NK-92 treated with Interleukin-12 subunit alpha and Interleukin-12 subunit beta, amount 100 ng/mL, for 24 hours (cell line): Measurements from ENCODE around the gene CNNM4.

Source experiments
- DNase-seq: peaks from one replicate; lab custom pipeline; 2025; lab: John Stamatoyannopoulos, UW

The CNNM4 gene

DNA sequence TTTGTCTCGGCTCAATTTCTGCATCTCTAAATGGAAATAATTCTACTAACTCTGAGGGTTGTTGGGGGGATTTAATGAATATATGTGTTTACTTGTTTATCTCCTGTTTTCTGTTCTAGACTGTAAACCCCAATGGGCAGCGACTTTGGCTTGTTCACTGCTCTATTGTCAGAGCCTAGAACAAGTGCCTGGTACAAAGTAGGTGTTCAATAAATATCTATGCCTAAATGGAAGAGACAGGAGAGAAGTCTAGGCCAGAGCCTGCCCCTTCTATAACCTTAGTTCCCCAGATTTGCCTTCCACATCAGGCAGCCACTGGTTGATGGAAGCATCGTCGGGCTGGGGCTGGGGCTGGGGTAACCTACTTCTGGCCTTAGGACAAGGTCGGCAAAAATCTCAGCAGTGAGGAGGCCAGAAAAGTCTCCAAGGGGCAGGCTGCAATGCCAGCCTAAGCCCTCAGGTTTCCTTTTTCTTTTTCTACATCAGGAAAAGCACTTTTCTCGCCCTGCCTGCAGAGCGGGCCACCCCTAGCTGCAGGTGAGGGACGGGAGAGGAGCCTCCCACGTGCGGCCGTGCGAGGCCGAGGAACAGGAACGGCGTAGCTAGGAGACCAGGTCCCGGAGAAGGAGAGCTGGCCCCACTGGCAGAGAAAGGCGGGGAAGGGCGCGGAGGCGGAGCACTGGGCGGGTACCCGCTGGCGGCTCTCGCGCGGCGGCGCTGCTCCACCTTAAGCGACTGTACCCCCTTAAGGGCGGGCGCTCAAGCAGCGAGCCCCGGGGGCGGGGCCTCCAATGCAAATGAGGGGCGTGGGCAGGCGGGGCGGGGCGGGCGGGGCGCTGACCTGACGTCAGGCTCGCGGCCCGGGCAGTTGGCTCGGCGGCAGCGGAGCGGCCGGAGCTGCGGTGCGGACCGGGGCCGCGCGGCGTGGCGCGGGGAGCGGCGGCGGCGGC, at the start of gene CNNM4:
Gene CNNM4, plus strand, starts transcription at position 867 of the 950 bp plus-strand sequence. CDS start 98 bp downstream, outside the sequence.
- DNase-seq: peak; percentile 90

DNA sequence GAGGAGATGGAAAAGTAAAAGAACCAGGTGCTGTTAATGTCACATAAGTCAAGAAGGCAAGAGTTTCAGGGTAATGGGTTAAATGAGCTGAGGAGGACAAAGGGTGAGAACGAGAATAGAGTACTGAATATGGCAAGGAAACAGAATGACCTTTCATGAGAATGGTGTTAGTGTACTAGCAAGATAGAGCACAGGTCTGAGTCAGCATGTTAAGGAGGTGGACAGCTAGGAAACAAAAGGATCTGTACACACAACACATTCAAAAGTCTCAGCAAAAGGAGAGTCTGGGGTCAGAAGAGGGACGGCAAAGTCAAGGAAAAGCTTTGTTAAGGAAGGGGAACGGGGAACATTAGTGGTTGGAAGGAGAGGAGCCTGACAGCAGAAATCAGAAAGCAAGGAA, 49.7 kb upstream of the CNNM4 start:
- no peak for DNase-seq

DNA sequence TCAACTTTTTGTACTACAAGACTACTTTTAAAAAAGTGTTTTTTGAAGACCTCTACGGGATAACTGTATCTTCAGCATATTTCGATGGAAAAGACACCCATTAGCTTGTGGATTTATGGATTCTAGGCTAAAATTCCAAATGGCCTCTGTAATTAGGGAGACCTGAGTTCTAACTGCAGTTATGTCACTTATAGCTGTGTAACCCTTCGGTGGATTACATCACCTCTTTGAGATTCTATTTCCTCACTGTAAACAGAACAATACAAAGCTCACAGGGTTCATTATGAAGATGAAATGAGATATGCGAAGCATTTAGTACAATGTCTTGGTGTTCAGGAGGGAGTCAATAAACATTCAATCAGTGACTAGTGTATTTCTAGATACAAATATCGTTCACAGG, 45.0 kb upstream of the CNNM4 start:
- no peak for DNase-seq

DNA sequence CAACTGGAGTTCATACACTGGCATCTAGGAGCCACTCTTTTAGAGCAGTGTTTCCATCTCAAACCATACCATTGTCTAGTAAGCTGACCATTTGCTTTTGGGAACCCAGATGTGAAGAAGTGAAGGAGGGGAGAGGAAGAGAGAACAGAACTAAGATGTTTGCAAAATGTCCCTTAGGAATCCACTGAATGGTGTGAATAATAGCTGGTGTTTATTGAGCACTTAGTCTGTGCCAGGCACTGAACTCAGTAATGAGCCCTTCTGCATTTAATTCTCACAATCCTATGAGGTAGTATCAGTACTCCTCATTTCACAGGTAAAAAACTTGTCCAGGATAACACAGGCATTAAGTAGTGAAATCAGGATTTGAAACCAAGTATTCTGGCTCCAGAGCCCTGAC, 44.3 kb upstream of the CNNM4 start:
- no peak for DNase-seq

DNA sequence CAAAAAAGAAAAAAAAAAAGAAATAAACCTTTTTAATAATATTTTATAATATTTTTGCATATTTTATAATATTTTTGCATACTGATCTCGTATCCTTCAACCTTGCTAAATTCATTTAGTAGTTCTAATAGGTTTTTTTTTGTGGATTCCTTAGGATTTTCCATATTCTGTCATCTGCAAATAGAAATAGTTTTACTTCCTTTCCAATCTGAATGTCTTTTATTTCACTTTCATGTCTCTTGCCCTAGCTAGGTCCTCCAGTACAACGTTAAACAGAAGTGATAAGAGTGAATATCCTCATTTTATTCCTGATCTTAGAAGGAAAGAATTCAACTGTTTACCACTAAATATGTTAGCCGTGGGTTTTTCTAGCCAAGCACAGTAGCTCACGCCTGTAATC, 34.6 kb upstream of the CNNM4 start:
- DNase-seq: no peak

DNA sequence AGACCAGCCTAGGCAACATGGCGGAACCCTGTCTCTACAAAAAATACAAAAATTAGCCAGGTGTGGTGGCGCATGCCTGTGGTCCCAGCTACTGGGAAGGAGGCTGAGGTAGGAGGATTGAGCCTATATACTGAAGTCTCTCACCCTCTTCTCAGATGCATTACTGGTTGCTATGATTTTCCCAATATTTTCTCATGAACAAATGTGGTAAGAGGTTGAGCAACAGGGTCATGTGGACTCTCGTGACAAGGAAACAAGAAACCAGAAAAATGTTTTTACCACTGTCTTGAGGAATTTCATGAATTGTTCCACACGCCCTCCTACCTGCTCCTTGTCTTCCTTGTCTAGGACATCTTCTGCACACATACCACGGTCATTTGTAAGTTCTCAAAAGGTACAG, 33.3 kb upstream of the CNNM4 start:
- DNase-seq: no peak

DNA sequence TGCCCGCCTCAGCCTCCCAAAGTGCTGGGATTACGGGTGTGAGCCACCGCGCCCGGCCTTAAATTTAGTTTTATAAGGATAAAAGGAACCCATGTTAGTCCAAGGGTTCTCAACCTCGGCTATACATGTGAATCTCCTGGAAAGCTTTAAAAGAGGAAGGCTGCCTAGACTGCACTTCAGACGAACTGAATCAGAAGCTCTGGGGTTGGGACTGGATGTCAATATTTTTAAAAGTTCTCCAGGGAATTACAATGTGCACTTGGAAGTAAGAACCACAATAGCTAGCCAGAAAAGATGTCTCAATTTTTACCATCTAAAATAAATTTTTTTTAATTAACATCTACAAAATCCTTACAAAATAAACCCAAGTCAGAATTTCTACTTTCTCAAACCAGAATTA, 31.0 kb upstream of the CNNM4 start:
- no peak for DNase-seq

DNA sequence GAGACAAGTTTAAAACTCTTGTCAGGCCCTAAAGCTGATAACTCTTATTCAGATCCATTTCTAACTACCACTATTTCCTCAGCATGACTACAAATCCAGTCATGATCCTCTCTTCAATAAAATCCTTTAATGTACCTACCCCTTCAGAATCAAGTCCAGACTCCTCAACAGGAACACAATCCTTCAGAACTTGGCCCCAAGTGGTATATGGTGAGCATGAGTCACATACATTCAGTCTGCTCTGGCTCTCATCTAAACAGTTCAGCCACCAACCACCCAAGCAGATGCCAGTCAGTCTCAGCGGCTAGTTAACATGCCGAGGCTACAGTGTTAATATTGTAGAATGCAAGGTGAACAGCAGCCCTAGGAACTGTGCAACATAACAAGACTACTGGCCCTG, 30.5 kb upstream of the CNNM4 start:
- DNase-seq: no peak

DNA sequence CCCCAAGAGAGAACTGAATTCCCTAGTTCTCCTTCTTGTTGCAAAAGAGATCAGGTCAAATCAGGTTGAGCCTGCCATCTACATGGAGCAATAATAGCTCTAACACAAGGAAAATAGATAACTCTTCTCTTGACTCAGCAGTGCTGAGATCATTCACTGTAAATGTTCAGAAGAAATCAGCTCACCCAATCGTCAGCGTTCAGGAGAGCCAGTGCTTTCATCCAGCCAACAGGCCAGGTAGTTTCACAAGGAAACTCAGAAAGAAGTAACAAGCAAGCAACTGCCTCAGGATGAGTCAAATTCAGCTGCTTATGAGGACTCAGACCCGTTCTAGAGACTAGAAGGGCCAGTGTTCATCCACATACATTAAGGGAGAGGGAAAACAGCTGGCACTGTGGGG, 26.8 kb upstream of the CNNM4 start:
- no peak for DNase-seq

DNA sequence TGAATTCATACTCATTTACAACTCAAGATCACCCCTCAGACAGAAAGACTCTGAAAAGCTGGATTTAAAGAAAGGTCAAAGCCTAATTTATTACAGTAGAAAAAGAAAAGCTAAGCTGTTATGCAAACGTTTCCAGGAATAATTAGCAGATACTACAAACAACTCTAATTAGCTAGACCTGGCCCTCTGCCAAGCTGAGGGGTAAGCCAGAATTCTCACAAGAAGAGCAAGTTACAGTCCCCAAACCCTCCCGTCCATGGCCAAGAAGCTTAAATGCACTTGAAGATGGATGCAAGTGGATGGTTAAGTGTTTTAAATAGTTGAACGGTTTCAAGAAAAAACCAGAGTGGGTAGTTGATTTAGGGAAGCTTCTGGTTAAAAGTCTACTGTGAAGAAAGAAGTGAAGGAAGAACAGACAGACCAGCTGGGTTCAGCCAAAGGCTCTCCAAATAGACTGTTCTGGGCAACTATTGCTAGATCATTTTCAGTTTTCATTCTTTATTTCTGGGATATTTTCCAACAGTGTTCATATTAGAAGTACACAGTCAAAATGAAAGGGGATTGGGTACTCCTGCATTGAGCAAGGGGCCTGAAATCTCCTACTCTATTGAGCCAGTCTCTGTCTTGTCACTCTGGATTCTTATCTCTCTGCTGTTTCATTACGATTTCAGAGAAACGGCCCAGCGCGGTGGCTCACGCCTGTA, 25.7 kb upstream of the CNNM4 start:
- DNase-seq: no peak

DNA sequence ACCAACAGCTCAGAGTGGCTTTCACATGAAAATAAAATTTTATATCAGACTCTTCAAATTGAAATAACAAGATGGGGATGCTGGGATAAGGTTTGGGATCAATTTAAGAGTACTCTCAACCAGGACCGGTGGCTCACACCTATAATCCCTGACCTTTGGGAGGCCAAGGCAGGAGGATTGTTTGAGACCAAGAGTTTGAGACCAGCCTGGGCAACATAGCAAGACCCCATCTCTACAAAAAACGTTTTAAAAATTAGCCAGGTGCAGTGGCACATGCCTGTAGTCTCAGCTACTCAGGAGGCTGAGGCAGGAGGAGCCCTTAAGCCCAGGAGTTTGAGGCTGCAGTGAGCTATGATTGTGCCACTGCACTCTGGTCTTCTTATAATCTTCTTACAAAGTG, 23.5 kb upstream of the CNNM4 start:
- no peak for DNase-seq

DNA sequence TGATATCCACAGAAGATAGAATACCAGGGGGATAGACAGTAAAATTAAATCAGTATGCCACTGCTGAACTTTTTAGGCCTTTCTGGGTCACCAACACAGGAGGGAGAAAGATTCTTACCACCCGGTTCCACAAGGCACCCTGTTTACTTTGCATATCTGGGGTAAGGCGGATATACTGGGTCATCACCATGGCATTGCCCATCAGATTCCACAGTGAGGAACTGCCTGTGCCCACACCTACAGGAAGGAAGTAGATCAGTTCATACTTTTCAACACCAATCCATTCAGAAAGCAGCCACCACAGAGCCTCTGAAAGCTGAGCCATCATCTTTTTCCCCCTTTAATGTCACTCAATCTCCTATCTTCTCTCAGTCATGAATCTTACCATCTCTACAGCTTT, 22.9 kb upstream of the CNNM4 start:
- no peak for DNase-seq

DNA sequence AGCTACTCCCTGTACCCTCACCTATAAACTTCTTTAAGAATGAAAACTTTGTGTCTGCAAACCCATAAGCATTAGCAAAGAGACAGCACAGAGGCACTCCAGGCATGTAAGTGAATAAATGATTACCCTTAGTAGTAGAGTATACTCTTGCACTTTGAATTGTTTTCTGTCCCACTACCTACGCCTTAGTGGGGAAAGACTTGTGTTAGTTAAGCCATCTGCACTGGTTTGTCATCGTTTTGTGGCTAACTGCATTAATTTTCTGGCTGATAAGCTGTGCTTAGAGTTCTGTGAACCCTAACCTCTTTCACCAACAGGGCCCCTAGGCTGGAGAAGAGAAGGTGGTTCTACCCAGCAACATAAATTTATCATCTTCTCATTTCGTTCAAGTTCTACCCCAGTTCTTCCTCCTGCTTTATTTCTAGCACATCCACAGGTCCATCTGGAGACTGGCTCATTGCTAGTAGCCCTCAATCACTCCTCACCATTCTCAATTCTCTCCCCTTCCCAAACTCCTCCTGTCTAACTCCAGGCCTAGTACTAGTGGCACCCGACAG, 21.5 kb upstream of the CNNM4 start:
- DNase-seq: no peak

DNA sequence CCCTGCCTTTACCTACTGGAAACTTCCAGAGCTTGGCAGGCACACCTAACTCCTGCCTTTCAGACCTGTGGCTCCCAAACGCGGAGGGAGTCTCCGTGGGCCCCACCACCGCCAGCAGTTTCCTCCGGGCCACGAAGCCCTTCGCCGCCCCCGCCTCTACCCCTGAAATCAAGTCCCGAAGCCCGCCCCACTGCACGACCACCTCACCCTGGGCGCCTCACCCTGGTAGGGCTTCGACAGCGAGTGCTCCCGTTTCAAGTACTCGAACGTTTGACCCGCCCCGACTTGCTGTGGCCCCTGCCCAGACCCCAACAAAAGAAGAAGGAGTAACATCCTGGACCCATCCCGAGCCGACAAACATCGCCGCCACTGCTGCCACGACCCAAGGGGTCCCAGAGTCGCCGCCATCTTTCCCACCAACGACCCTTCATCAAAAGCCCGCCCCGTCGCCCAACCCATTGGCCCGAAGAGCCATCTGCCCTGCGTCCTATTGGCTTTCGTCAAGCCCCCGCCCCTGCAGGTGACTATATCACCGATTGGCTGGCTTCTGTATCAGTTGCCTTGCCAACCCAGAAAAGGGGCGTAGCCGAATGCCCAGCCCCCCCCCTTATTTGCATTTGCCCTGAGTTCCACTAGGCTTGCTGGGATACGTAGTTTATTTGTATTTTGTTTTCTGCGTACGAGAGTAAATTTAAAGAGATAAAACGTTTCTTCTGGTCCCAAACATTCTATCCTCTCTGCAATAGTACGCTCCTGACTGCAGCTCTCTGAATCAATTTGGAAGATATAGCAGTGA, 20.9 kb upstream of the CNNM4 start, which contains the start of gene LMAN2L:
Gene LMAN2L, minus strand, starts transcription at position 432 of the 796 bp plus-strand sequence. Its CDS starts 24 bp downstream, at position 408.
- DNase-seq: peak; percentile 96

DNA sequence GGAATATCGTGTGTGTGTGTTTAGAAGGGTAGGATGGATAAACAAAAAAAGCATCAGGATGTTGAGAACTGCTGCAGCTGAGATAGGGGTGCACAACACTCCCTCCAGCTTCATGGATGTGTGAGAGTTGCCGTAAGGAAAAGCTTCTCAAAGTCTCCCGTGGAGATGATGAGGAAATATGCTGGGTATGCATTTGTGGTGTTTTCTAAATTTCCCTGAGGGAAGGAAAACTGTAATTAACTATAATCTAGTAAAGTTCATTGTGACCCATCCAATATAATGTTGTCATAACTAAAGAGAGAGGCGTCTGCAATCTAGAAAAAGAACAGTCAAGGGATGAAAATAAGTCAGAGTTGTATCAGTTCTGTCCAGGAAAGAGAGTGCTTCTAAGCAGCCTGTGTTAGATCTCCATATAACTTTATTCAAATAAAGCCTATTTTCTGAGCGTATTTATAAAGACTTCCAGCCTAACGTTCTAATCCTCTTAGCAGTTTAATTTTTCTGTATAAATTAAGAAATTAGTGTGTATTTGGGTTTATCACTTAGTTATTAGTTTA, 13.6 kb upstream of the CNNM4 start:
- no peak for DNase-seq

DNA sequence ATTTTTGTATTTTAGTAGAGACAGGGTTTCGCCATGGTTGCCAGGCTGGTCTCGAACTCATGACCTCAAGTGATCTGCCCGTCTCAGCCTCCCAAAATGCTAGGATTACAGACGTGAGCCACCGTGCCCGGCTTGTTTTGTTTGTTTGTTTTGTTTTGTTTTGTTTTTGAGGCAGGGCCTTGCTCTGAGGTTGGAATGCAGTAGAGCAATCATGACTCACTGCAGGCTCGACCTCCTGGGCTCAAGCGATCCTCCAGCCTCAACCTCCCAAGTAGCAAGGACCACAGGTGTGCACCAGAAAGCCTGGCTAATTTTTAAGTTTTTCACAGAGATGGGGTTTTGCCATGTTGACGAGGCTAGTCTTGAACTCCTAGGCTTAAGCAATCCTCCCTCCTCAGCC, 8.9 kb upstream of the CNNM4 start:
- no peak for DNase-seq

DNA sequence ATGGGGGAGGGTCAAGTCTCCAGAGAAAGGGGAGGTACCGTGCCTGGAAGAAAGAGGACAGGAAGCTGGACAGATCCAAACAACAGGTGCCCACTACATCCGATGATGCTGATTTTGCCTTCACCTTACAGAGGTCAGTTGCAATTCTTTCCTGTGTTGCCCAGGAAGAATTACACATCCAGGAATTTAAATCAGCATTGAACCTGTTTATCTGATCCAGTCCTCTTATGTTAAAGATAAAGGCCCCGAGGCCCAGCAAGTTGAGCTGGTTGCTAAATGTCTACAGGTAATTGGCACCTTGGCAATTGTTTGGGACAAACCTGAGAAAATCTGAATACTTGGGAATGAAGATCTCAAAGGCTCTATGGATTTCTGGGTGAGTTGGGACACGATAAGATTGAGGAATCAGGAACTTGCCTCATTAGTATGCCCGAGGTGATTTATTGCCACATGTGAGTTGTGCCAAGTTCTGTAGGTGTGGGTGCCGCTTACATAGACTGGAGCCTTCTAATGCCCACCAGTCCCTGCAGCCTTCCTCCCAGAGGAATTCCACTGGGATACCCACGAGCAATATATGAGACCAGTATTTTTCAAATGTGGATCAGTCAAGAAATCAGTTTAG, 6.9 kb upstream of the CNNM4 start:
- no peak for DNase-seq

DNA sequence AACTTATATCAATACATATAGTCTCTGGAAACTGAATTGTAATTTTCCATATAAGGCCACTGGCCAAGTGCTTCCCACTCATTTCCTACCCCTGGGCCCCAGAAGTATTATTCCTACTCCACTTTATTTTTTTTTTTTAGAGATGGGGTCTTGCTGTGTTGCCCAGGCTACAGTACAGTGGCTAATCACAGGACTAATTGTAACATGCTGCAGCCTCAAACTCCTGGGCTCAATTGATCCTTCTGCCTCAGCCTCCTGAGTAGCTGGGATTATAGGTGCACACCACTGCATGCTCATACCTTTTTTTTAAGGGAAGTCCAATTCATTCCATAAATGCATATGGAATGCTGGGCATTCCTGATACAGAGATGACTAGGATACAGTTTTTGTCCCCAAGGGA, 6.4 kb upstream of the CNNM4 start:
- no peak for DNase-seq

DNA sequence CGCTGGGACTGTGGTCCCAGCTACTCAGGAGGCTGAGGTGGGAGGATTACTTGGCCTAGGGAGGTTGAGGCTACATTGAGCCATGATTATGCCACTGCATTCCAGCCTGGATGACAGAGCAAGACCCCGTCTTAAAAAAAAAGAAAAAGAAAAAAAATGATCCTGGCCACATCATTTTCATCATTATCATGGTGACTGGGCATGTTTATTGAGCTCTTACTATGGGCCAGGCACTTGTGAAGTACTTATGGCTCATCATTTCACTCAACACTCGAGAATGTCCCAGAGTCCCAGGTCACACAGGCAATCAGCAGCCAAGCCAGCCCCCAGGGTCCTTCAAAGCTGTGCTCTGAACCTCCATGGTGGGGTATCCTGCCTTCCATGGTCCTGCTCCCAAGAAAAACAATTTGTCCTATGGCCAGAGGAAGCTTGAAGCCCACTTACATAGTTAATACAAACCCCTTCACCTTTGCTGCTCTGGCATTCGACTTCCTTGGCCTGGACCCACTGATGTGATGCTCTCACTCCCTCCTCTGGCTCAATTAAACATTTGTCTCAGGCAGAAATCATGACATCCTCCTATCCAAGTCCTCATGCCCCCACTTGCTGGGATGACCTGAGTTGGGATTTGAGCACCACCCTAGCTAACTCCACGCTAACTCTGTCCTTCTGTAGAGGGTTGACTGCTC, 3.8 kb upstream of the CNNM4 start:
- DNase-seq: no peak

DNA sequence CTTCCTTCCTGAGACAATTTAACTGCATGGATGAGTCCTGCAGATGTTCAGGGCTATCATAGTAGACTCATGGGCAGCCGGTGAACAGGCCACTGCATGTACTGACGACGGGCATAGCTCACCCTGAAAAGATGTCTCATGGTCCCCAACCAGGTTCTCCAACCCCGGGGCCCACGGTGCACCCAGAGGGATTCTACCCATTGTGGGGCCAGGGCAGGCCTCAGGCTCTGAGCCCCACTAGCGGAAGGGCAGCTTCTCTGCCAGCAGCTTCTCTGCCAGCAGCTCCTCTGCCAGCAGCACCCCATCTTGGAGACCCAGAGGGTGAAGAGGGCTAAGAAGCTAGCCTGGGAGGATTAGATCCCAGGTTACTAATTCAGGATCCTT, 3.2 kb upstream of the CNNM4 start:
- no peak for DNase-seq

DNA sequence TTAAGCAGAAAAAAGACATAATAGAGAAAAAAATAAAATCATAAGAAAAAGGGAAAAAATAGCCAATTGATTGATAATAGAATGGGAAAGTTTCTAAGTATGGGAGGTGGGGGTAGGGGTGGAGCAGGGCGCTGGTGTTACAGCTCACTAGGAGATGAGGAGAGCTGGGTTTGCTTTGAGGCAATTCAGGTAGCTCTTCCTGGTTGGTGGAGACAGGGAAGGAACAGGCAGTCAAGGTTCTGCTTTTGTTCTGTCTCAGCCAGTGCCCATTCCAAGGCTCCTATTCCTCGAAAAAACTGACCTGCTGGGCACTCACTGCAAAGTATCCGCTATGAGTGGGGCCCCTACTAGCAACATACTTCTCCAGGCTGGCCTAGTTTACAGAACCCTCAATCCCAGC, 1.7 kb upstream of the CNNM4 start:
- no peak for DNase-seq
